AG04450 (cell line): ENCODE results near the gene MYO9B. TPM values are rescaled to one million over a fixed set of nuclear protein-coding genes. Genes with fewer than 3 reads are reported as not detected.
"Not testable (repeated sequence)": the region's sequence is repeated elsewhere in the genome, so short reads cannot be mapped to it uniquely, and the experiment has no call there.

Experiments used
- CTCF ChIA-PET: fragments of 300-600, 350-600 bp; formaldehyde crosslinking; extraction: SDS; loops from one replicate; lab custom pipeline; 2022; ENCODE audit warnings: antibody characterized with exemption, inconsistent platforms; lab: Charles Lee
- POLR2A ChIA-PET: fragments of 350-600 bp; formaldehyde crosslinking; extraction: SDS; loops from one replicate; lab custom pipeline; 2021; ENCODE audit warnings: antibody characterized with exemption, inconsistent platforms; lab: Yijun Ruan, JAX
- DNase-seq: peaks from one replicate; pipeline ENCODE4 v3.0.0-alpha.2; 2011; ENCODE audit warnings: low read depth, low spot score
- H3K27ac ChIP-seq: one replicate; pipeline ENCODE4 v1.5.1; 2012; ENCODE audit warnings: low read depth, low read length, control low read depth
- H3K27me3 ChIP-seq: one replicate; pipeline ENCODE4 v1.6.0; 2012; ENCODE audit warnings: low read length; ENCODE audit not compliant: control insufficient read depth, insufficient read depth
- H3K4me3 ChIP-seq: 2 replicates; pipeline ENCODE4 v1.5.1; 2011; ENCODE audit warnings: mild to moderate bottlenecking, low read depth, low read length, control low read depth
- H3K9me3 ChIP-seq: 2 replicates; pipeline ENCODE4 v1.5.1; 2012; ENCODE audit warnings: low read length; ENCODE audit not compliant: control insufficient read depth, insufficient read depth
- polyA plus RNA-seq: library from polyadenylated mRNA; depleted of rRNA; stranded (reverse); fragments of >200 nt; gene quantifications from 2 replicates; pipeline ENCODE4 v1.2.3, GENCODE V29; 2011
- TF ChIP-seq, protein P1 (sequence below): IDR thresholded peaks from 2 replicates; pipeline ENCODE4 v1.5.1; 2011; ENCODE audit warnings: low read depth, low read length, control low read depth, inconsistent platforms

MYO9B gene
- polyA plus RNA-seq, 1 experiment = 34.5 TPM

DNA sequence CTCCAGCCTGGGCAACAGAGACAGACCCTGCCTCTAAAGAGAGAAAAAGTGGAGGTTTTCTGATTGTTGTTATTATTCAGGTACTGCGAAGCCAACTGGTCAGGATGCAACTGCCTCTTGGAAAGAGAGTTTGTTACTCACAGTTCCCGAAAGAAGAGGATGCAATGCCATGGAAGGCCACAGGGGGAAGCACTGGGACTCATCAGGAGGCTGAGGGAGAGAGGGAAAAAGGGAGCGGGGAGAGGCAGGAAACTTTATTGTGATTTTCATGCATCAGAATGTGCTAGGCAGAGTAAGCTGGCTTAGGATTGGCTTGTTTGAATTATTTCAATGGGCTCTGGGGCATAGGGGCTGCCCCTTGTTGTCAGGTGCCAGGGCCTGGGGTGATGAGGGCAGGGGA is 27.6 kb downstream of the MYO9B start:
- ChIA-PET POLR2A (no interaction called here), CTCF (interaction anchor here (0.7 to 1.4 kb wide), 2 partner anchors 27 to 132 kb away, joined by 3 to 4 read pairs; no protein-coding TSS in a partner anchor)
- Histone ChIP-seq H3K27ac (no peak overlapping the region), H3K9me3 (peaks cover 11% of the 10 kb centered on the region; the same call in 1 of the 2 replicates), H3K4me3 (no peak overlapping the region), H3K27me3 (no peaks in the 10 kb centered on the region)
- DNase-seq = no peak
- TF ChIP-seq, protein P1, sequence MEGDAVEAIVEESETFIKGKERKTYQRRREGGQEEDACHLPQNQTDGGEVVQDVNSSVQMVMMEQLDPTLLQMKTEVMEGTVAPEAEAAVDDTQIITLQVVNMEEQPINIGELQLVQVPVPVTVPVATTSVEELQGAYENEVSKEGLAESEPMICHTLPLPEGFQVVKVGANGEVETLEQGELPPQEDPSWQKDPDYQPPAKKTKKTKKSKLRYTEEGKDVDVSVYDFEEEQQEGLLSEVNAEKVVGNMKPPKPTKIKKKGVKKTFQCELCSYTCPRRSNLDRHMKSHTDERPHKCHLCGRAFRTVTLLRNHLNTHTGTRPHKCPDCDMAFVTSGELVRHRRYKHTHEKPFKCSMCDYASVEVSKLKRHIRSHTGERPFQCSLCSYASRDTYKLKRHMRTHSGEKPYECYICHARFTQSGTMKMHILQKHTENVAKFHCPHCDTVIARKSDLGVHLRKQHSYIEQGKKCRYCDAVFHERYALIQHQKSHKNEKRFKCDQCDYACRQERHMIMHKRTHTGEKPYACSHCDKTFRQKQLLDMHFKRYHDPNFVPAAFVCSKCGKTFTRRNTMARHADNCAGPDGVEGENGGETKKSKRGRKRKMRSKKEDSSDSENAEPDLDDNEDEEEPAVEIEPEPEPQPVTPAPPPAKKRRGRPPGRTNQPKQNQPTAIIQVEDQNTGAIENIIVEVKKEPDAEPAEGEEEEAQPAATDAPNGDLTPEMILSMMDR = peak; percentile 67

DNA sequence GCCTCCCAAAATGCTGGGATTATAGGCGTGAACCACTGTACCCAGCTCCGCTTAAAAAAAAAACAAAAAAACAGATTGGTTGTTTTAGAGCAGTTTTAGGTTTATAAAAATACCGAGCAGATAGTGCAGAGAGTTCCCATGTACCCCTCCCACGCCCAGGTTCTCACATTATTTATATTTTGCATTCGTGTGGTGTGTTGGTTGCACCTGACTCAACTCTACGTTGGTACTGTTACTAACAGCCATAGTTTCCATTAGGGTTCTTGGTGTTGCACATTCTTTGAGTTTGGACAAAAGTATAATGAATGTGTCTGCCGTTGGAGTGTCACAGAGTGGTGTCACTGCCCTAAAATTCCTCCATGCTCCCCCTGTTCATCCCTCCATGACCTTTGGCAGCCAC is 29.1 kb downstream of the MYO9B start:
- Histone ChIP-seq H3K9me3 (peaks cover 11% of the 10 kb centered on the region; the same call in 1 of the 2 replicates), H3K27me3 (no peaks in the 10 kb centered on the region), H3K4me3 (no peak overlapping the region), H3K27ac (no peak overlapping the region)
- no peak for DNase-seq
- CTCF ChIA-PET = interaction anchor here (1.5 kb wide), 1 partner anchor 9 kb away, joined by 5 read pairs; no protein-coding TSS in a partner anchor
- POLR2A ChIA-PET = no interaction called here
- TF ChIP-seq, protein P1 = no peak

DNA sequence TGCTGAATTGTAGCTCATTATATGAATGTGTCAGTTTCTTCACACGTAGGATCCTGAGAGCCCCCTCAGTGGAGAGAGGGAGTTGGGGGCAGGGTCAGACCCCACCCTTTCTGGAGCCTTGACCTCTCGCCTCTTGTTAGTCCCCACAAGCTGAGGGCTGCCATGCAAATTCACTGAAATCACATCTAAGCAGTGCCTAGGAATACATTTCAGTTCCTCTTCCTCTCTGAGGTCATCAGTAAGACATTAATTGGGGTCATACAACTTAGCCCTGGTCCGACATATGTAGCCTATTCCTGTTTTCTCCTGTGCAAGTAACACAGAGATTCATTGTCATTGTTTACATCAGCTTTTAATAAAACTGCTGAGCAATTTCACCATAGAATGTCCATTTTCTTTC is 30.0 kb downstream of the MYO9B start:
- CTCF ChIA-PET = interaction anchor here (1.5 kb wide), 1 partner anchor 10 kb away, joined by 5 read pairs; no protein-coding TSS in a partner anchor
- Histone ChIP-seq H3K9me3 (peaks cover 11% of the 10 kb centered on the region; the same call in 1 of the 2 replicates), H3K27me3 (no peaks in the 10 kb centered on the region), H3K4me3 (no peak overlapping the region), H3K27ac (no peak overlapping the region)
- POLR2A ChIA-PET = no interaction called here
- DNase-seq = no peak
- TF ChIP-seq, protein P1 = no peak

DNA sequence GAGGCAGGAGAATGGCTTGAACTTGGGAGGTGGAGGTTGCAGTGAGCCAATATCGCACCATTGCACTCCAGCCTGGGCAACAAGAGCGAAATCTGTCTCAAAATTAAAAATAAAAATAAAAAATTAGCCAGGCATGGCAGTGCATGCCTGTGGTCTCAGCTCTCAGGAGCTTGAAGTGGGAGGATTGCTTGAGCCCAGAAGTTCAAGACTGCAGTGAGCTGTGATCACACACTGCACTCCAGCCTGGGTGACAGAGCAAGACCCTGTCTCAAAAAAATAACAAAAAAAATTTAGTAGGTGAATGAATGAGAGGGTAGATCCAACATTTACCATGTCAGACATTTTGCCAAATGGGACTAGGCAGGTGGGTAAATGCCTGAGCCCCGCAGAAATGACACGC is 31.4 kb downstream of the MYO9B start:
- POLR2A ChIA-PET = interaction anchor here (0.7 kb wide), 1 partner anchor 672 kb away, joined by 3 read pairs; no protein-coding TSS in a partner anchor
- DNase-seq, CTCF ChIA-PET, H3K27me3 ChIP-seq, H3K4me3 ChIP-seq, H3K9me3 ChIP-seq: not testable (repeated sequence)
- H3K27ac ChIP-seq = peak overlapping the region; percentile 90

DNA sequence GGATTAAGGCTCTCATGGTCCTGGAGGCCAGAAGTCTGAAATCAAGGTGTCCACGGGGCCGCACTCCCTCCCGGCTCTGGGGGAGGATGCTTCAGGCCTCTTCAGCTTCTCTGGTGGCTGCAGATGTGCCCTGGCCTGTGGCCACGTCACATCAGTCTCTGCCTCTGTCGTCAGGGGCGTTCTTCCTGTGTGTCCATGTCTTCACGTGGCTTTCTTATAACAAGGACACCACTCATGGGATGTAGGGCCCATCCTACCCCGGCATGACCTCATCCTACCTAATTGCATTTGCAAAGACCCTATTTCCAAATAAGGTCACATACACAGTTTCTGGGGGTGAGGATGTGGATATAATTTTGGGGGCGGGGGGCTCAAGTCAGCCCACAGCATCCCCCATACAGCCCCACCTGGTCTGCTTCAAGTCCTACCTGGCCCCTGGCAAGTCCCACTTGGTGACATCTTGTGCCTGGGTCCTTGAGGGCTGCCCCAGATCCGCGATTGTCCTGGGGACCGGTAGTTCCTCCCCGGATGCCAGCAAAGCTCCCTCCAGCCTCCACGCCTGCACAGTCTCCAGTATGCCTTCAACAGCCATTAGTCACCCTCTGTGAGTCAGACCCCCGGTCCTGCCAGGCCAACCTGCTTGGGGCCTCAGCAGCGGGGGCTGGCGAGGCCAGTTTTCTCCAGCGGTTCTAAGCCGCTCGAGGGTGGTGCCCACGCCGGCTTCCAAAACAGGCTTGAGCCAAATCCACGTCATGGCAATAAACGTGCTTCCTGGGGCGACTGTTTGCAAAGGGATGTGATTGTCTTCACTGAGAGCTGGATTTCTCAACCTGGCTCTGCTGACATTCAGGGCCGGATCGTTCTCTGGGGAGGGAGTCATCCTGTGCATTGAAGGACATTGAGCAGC is 32.2 kb downstream of the MYO9B start:
- peak; percentile 83 for DNase-seq
- peak overlapping the region; percentile 90 for H3K27ac ChIP-seq
- ChIA-PET CTCF (no interaction called here), POLR2A (interaction anchor here (0.6 to 1.6 kb wide), 7 partner anchors 11 to 673 kb away, joined by 3 to 14 read pairs (median 4); no protein-coding TSS in a partner anchor)
- H3K4me3 ChIP-seq = peak overlapping the region; percentile 15; the same call in 1 of the 2 replicates
- H3K27me3 ChIP-seq = no peaks in the 10 kb centered on the region
- TF ChIP-seq, protein P1 = no peak
- H3K9me3 ChIP-seq = no peaks in the 10 kb centered on the region
